Measurements from ENCODE around the gene DVL2. TPM values are rescaled to one million over a fixed set of nuclear protein-coding genes. Genes with fewer than 3 reads are reported as not detected.
A peak's percentile ranks its signal among the peaks of the same experiment; 100 is the strongest.

The DVL2 gene
- total and polyA plus RNA-seq, 7 donors = 10.0 to 22.1 (median 13.1) TPM

- intact Hi-C loops (cut with DNase I) = loop anchor here in 1 of 2 donors (10.0 kb wide), 1 partner anchor 83 kb away; no protein-coding TSS in a partner anchor
- no peak for TF ChIP-seq CTCF (IDR thresholded peaks at IDR 0.05)
- Histone ChIP-seq H3K9me3 (no peaks in the 10 kb centered on the region), H3K4me1 (peaks cover 9% of the 10 kb centered on the region), H3K27ac (no peak overlapping the region), H3K27me3 (ENCODE audit: insufficient read depth in 3 of 3, low read length in 2 of 3) (peaks cover 0 to 50% (median 21%) of the 10 kb centered on the region in 3 donors), H3K4me3 (peak overlapping the region; percentile 66), H3K36me3 (ENCODE audit: insufficient read depth in 1 of 2, low read depth in 1 of 2) (peaks cover 0 to 33% of the 10 kb centered on the region in 2 donors)
- DNase-seq = no peak
- peak; percentile 14 to 46 (median 28) for ATAC-seq
- 11 to 21% (median 15%) methylated on average over 44 to 71 of the region's 71 CpGs for WGBS, 3 donors
Measured at GRCh38 chr17:7261379-7262191, 27.3 kb upstream of the DVL2 start.

GRCh38 chr17:7260651-7261378 lies 26.5 kb upstream of the DVL2 start:
- Histone ChIP-seq H3K9me3 (no peaks in the 10 kb centered on the region), H3K27ac (no peak overlapping the region), H3K4me3 (peak overlapping the region; percentile 66), H3K4me1 (peaks cover 9% of the 10 kb centered on the region), H3K27me3 (ENCODE audit: insufficient read depth in 3 of 3, low read length in 2 of 3) (peaks cover 0 to 50% (median 21%) of the 10 kb centered on the region in 3 donors), H3K36me3 (ENCODE audit: insufficient read depth in 1 of 2, low read depth in 1 of 2) (peaks cover 0 to 40% of the 10 kb centered on the region in 2 donors)
- WGBS, 3 donors = 6 to 9% (median 8%) methylated on average over 50 to 54 of the region's 54 CpGs
- TF ChIP-seq CTCF (IDR thresholded peaks at IDR 0.05) = no peak
- ATAC-seq (peak; percentile 61 to 65 (median 63)), DNase-seq (peak in 1 of 2 donors; percentile 70)
- intact Hi-C loops (cut with DNase I) = loop anchor here in 1 of 2 donors (10.0 kb wide), 1 partner anchor 84 kb away; no protein-coding TSS in a partner anchor

- intact Hi-C loops (cut with DNase I) = loop anchor here in 1 of 2 donors (10.0 kb wide), 1 partner anchor 85 kb away; no protein-coding TSS in a partner anchor
- no peak for DNase-seq
- Histone ChIP-seq H3K4me3 (no peak overlapping the region), H3K4me1 (peaks cover 9% of the 10 kb centered on the region), H3K27ac (no peak overlapping the region), H3K36me3 (ENCODE audit: insufficient read depth in 1 of 2, low read depth in 1 of 2) (peaks cover 2 to 47% of the 10 kb centered on the region in 2 donors), H3K9me3 (no peaks in the 10 kb centered on the region), H3K27me3 (ENCODE audit: insufficient read depth in 3 of 3, low read length in 2 of 3) (peaks cover 0 to 48% (median 21%) of the 10 kb centered on the region in 3 donors)
- TF ChIP-seq CTCF (IDR thresholded peaks at IDR 0.05) = no peak
- ATAC-seq = peak in 2 of 4 donors; percentile 19 to 20
- 78 to 87% (median 79%) methylated on average over 4 of the region's 4 CpGs for WGBS, 3 donors
Measured at GRCh38 chr17:7260151-7260550, 25.8 kb upstream of the DVL2 start.

GRCh38 chr17:7259555-7259889 lies 25.2 kb upstream of the DVL2 start:
- no peak for TF ChIP-seq CTCF (IDR thresholded peaks at IDR 0.05)
- intact Hi-C loops (cut with DNase I) = no loop called here
- DNase-seq = no peak
- WGBS, 3 donors = 92 to 96% (median 92%) methylated on average over 6 of the region's 6 CpGs
- peaks cover 9% of the 10 kb centered on the region for H3K4me1 ChIP-seq
- H3K36me3 ChIP-seq (ENCODE audit: insufficient read depth in 1 of 2, low read depth in 1 of 2) = peaks cover 2 to 53% of the 10 kb centered on the region in 2 donors
- no peak overlapping the region for H3K27ac ChIP-seq
- peaks cover 0 to 42% (median 21%) of the 10 kb centered on the region in 3 donors for H3K27me3 ChIP-seq (ENCODE audit: insufficient read depth in 3 of 3, low read length in 2 of 3)
- H3K4me3 ChIP-seq = no peak overlapping the region
- no peak for ATAC-seq
- no peaks in the 10 kb centered on the region for H3K9me3 ChIP-seq
